K562 (cell line): ENCODE measurements around the gene TMTC4. TPM values are rescaled to one million over a fixed set of nuclear protein-coding genes. Genes with fewer than 3 reads are reported as not detected.

Experiments used
- ATAC-seq: fragments of 200-7000 bp; cut with Tn5 transposase; 3 replicates; pipeline ENCODE4 v1.9.1; 2020; ENCODE audit warnings: moderate library complexity
- BruUV-seq: library from RNA; stranded (reverse); fragments of 400-500 nt; replicated peaks from 2 replicates; lab custom pipeline; 2021; lab: Mats Ljungman, UMichigan
- CTCF ChIA-PET: fragments of 300-600 bp; formaldehyde crosslinking; extraction: SDS; loops from one replicate; lab custom pipeline; 2021; ENCODE audit warnings: low intra/inter-chr PET ratio; lab: Yijun Ruan, JAX
- POLR2A ChIA-PET: fragments of 300-600, 350-650 bp; sonication (Branson Sonifier 250); formaldehyde crosslinking; extraction: SDS; loops from one replicate; lab custom pipeline; 2021; ENCODE audit warnings: antibody characterized with exemption, inconsistent platforms; lab: Yijun Ruan, JAX
- DNase-seq, 4 experiments: peaks; one replicate each; pipeline versions ENCODE4 v3.0.0 to v3.0.0-alpha.2; 2011 to 2018; ENCODE audit warnings: low spot score in 3 of 4, mixed read lengths in 3 of 4; ENCODE audit errors: extremely low read depth in 1 of 4
- FAIRE-seq: peaks from 2 replicates; lab custom pipeline; 2011; peaks lifted over from hg19 to GRCh38; lab: Jason Lieb, UNC
- H2AFZ ChIP-seq: 2 replicates; pipeline ENCODE4 v1.6.0; 2011; ENCODE audit warnings: low read depth, low read length, control low read depth, inconsistent platforms
- H3K27ac ChIP-seq: fragments of 200-600 bp; 3 replicates; pipeline ENCODE4 v1.8.0; 2011; ENCODE audit warnings: low read depth, mild to moderate bottlenecking, control low read depth, inconsistent platforms, low read length, moderate library complexity, mixed read lengths; ENCODE audit errors: extremely low read depth
- H3K27me3 ChIP-seq, 2 experiments: fragments of 300-600 bp in 1 of 2; 2 replicates in 1 of 2; 3 replicates in 1 of 2; pipeline versions ENCODE4 v1.6.0 to v1.8.0; 2011; ENCODE audit warnings: inconsistent platforms in 2 of 2, low read length in 2 of 2, mild to moderate bottlenecking in 1 of 2, mixed read lengths in 1 of 2, moderate library complexity in 1 of 2; ENCODE audit not compliant: control insufficient read depth in 2 of 2, insufficient read depth in 2 of 2
- H3K36me3 ChIP-seq: fragments of 300-600 bp; 3 replicates; pipeline ENCODE4 v1.8.0; 2011; ENCODE audit warnings: mild to moderate bottlenecking, low read length, inconsistent platforms; ENCODE audit not compliant: control insufficient read depth, insufficient read depth
- H3K4me1 ChIP-seq, 2 experiments: fragments of 200-600 bp in 1 of 2; replicated peaks in 1 of 2; 2 replicates in 1 of 2; 3 replicates in 1 of 2; pipeline versions ENCODE4 v1.5.1 to v1.8.0; 2011; ENCODE audit warnings: inconsistent platforms in 2 of 2, low read length in 2 of 2, mild to moderate bottlenecking in 1 of 2, mixed read lengths in 1 of 2, moderate library complexity in 1 of 2; ENCODE audit not compliant: control insufficient read depth in 2 of 2, insufficient read depth in 2 of 2
- H3K4me2 ChIP-seq: 2 replicates; pipeline ENCODE4 v1.6.1; 2011; ENCODE audit warnings: low read length, control low read depth, inconsistent platforms, mixed read lengths; ENCODE audit not compliant: insufficient read depth
- H3K4me3 ChIP-seq: fragments of 200-600 bp; sonication (generic), shearing (Covaris generic); 2 replicates; pipeline ENCODE4 v1.5.1; 2016; ENCODE audit warnings: control low read depth, inconsistent platforms
- H3K79me2 ChIP-seq: fragments of 200-600 bp; 3 replicates; pipeline ENCODE4 v1.8.0; 2011; ENCODE audit warnings: low read length, inconsistent platforms; ENCODE audit not compliant: control insufficient read depth, insufficient read depth
- H3K9ac ChIP-seq, 2 experiments: 2 replicates each; pipeline versions ENCODE4 v1.6.0 to v1.6.1; 2011; ENCODE audit warnings: low read depth in 2 of 2, low read length in 2 of 2, control low read depth in 1 of 2, inconsistent platforms in 1 of 2, mild to moderate bottlenecking in 1 of 2, mixed read lengths in 1 of 2; ENCODE audit not compliant: insufficient read depth in 1 of 2
- H3K9me1 ChIP-seq: one replicate; pipeline ENCODE4 v1.6.0; 2011; ENCODE audit warnings: inconsistent platforms, mild to moderate bottlenecking, low read length, moderate library complexity; ENCODE audit not compliant: control insufficient read depth, insufficient read depth
- H3K9me3 ChIP-seq: replicated peaks from 2 replicates; pipeline ENCODE4 v1.5.1; 2011; ENCODE audit warnings: low read depth, low read length, inconsistent platforms; ENCODE audit not compliant: control insufficient read depth, insufficient read depth
- H4K20me1 ChIP-seq: replicated peaks from 2 replicates; pipeline ENCODE4 v1.6.1; 2011; ENCODE audit warnings: low read length, inconsistent platforms, mixed read lengths; ENCODE audit not compliant: control insufficient read depth, insufficient read depth
- BRCA1 ChIP-seq, 2 experiments: fragments of 450-650 bp in 1 of 2; sonication (generic) in 1 of 2; formaldehyde crosslinking in 1 of 2; IDR thresholded peaks; 2 replicates each; pipeline versions ENCODE4 v1.5.0 to v1.6.1; 2017 to 2020; ENCODE audit warnings: mild to moderate bottlenecking in 1 of 2, missing genetic modification reagents in 1 of 2
- CBX3 ChIP-seq, 2 experiments: IDR thresholded peaks; 1 replicate in 1 of 2; 2 replicates in 1 of 2; pipeline ENCODE4 v1.6.1; 2012; ENCODE audit warnings: inconsistent platforms in 2 of 2, low read length in 2 of 2, borderline replicate concordance in 1 of 2, control low read depth in 1 of 2
- KLF6 ChIP-seq: fragments of 250-450 bp; sonication (Bioruptor Pico); IDR thresholded peaks from 2 replicates; pipeline ENCODE4 v1.4.0; 2020; ENCODE audit warnings: mild to moderate bottlenecking, moderate library complexity, borderline replicate concordance
- POLR2AphosphoS5 ChIP-seq: IDR thresholded peaks from 2 replicates; pipeline ENCODE4 v1.6.1; 2011; ENCODE audit warnings: mild to moderate bottlenecking, low read depth, low read length, moderate library complexity; ENCODE audit not compliant: control insufficient read depth, insufficient read depth
- SMAD3 ChIP-seq: fragments of 450-650 bp; formaldehyde crosslinking; conservative IDR thresholded peaks from 2 replicates; pipeline ENCODE4 v1.4.0; 2020; ENCODE audit warnings: mild to moderate bottlenecking
- ZNF354B ChIP-seq: fragments of 250-450 bp; sonication (Bioruptor Pico); IDR thresholded peaks from 2 replicates; pipeline ENCODE4 v1.4.0; 2020
- WGBS: fragments of 100-300 bp; shearing (Covaris generic); methylation state at CpG from one replicate; pipeline ENCODE4 v1.1.6; 2016; ENCODE audit warnings: low coverage, mixed read lengths; ENCODE audit not compliant: insufficient coverage; ENCODE audit errors: missing lambda C conversion rate; 5-methylcytosine and 5-hydroxymethylcytosine counted together
- in situ Hi-C: fragments of 300-500 bp; cut with MboI; formaldehyde crosslinking; loops from 4 replicates; pipeline ENCODE4 v1.15.0; 2018; ENCODE audit warnings: inconsistent platforms, mixed read lengths
- intact Hi-C: fragments of 100-400 bp; cut with micrococcal nuclease; formaldehyde crosslinking; loops from 2 replicates; pipeline ENCODE4 v1.14.2; 2022
- polyA plus RNA-seq, 8 experiments: library from polyadenylated mRNA; depleted of rRNA in 4 of 8; stranded (reverse) in 5 of 8; unstranded in 3 of 8; fragments of >200 nt; fragmentation: Nextera tagmentation in 2 of 8; fragmentation: Illumina TruSeq in 1 of 8; extraction: Ambion mirVana in 2 of 8; extraction: Trizol in 1 of 8; gene quantifications; 2 replicates each; pipeline versions ENCODE4 v1.2.1 to v1.2.3, GENCODE V29; 2011 to 2014; ENCODE audit warnings: inconsistent platforms in 1 of 8, missing spikeins in 1 of 8
- total RNA-seq, 7 experiments: library from RNA; depleted of rRNA in 6 of 7; stranded (reverse); fragments of >200 nt in 6 of 7; fragmentation: Illumina TruSeq in 2 of 7; extraction: Trizol in 2 of 7; gene quantifications; 2 replicates each; pipeline versions ENCODE4 v1.2.1 to v1.2.3, GENCODE V29; 2011 to 2021; ENCODE audit warnings: low replicate concordance in 1 of 7
- TF ChIP-seq, protein P1 (sequence below): fragments of 450-650 bp; formaldehyde crosslinking; IDR thresholded peaks from 2 replicates; pipeline ENCODE4 v1.4.0; 2022; ENCODE audit warnings: missing genetic modification characterization
- TF ChIP-seq, protein P2 (sequence below): sonication (generic); formaldehyde crosslinking; IDR thresholded peaks from 2 replicates; pipeline ENCODE4 v1.8.0; 2022; ENCODE audit warnings: mild to moderate bottlenecking, missing genetic modification reagents
- TF ChIP-seq, protein P3 (sequence below): fragments of 250-450 bp; sonication (Bioruptor Pico); IDR thresholded peaks from 2 replicates; pipeline ENCODE4 v1.4.0; 2020
- TF ChIP-seq, protein P4 (sequence below): sonication (generic); formaldehyde crosslinking; IDR thresholded peaks from 2 replicates; pipeline ENCODE4 v1.8.0; 2023; ENCODE audit warnings: mild to moderate bottlenecking, missing genetic modification reagents

The TMTC4 gene
- total and polyA plus RNA-seq, 9 of the 15 experiments (the other 6 are each of a cell fraction or from before 2014, with no cell fraction given): 3.5 to 16.7 (median 11.8) TPM

DNA sequence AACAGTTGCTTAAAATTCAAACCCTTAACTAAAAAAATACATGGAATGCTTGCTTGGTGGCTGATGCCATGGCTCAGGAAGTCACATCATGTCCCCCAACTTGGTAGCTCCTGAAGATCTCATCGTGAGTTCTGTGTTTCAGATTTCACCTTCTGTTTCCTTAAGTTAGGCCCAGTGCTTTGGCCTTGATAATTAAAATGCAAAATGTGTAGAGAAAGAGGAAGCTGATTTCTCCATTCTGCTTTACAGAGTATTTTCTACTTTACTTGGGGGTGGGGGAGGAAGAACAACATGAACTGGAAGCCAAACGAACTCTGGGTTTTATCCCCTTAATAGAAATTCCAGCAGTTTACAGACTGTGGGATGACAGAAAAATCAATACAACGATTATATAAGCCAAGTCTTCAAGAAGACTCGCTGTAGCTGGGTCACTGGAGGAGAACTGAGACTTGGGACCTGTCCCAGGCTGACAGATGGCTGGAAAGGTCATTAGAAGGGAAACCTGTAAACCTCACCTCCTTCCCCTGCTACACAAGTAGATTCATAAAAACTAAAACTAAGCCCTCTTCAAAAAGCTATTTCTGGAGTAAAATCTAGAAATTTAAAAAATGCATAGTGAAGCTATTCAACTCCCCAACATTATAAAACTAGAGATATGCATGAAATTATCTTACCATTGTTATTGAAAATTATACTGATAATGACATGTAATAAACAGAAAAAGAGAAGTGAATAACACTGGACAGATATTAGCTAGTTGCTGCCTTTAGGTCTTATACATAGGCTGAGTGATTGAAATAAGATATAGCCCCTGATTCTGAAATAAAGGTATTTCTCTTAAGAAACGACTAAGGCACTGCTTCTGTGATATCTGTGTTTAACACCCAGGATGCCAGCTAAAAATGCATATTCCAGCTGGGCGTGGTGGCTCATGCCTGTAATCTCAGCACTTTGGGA is 63.9 kb downstream of the TMTC4 start:
- Histone ChIP-seq H3K27ac (no peak overlapping the region), H3K4me3 (no peak overlapping the region), H3K9ac (no peak overlapping the region), H3K79me2 (no peaks in the 10 kb centered on the region), H4K20me1 (no peaks in the 10 kb centered on the region), H3K36me3 (no peaks in the 10 kb centered on the region), H3K4me2 (no peak overlapping the region), H3K9me1 (no peaks in the 10 kb centered on the region), H3K9me3 (no peaks in the 10 kb centered on the region), H3K27me3 (no peaks in the 10 kb centered on the region), H2AFZ (peak overlapping the region; percentile 3; the same call in 1 of the 2 replicates), H3K4me1 (peaks cover 12 to 43% of the 10 kb centered on the region in 2 experiments; a peak in 4 of 5 replicates)
- CTCF ChIA-PET: no interaction called here
- in situ Hi-C loops: loop anchor here (25.0 kb wide), 1 partner anchor 2002 kb away; no protein-coding TSS in a partner anchor
- FAIRE-seq: no peak
- no TSS peak for BruUV-seq
- TF ChIP-seq SMAD3: no peak
- TF ChIP-seq, protein P1, sequence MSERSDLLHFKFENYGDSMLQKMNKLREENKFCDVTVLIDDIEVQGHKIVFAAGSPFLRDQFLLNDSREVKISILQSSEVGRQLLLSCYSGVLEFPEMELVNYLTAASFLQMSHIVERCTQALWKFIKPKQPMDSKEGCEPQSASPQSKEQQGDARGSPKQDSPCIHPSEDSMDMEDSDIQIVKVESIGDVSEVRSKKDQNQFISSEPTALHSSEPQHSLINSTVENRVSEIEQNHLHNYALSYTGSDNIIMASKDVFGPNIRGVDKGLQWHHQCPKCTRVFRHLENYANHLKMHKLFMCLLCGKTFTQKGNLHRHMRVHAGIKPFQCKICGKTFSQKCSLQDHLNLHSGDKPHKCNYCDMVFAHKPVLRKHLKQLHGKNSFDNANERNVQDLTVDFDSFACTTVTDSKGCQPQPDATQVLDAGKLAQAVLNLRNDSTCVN (CRISPR knock-in tag): no peak
- TF ChIP-seq BRCA1 (IDR thresholded peaks at IDR 0.05): no peak
- no peak for TF ChIP-seq BRCA1 (CRISPR knock-in tag; IDR thresholded peaks at IDR 0.05)
- no peak for TF ChIP-seq CBX3 (IDR thresholded peaks at IDR 0.05; ENCODE audit: borderline replicate concordance in 1 of 2, low read length in 2 of 2)
- TF ChIP-seq, protein P2, sequence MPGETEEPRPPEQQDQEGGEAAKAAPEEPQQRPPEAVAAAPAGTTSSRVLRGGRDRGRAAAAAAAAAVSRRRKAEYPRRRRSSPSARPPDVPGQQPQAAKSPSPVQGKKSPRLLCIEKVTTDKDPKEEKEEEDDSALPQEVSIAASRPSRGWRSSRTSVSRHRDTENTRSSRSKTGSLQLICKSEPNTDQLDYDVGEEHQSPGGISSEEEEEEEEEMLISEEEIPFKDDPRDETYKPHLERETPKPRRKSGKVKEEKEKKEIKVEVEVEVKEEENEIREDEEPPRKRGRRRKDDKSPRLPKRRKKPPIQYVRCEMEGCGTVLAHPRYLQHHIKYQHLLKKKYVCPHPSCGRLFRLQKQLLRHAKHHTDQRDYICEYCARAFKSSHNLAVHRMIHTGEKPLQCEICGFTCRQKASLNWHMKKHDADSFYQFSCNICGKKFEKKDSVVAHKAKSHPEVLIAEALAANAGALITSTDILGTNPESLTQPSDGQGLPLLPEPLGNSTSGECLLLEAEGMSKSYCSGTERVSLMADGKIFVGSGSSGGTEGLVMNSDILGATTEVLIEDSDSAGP (CRISPR knock-in tag): no peak
- no peak for TF ChIP-seq POLR2AphosphoS5
- no peak for TF ChIP-seq KLF6 (CRISPR knock-in tag)
- TF ChIP-seq ZNF354B: no peak
- TF ChIP-seq, protein P3, sequence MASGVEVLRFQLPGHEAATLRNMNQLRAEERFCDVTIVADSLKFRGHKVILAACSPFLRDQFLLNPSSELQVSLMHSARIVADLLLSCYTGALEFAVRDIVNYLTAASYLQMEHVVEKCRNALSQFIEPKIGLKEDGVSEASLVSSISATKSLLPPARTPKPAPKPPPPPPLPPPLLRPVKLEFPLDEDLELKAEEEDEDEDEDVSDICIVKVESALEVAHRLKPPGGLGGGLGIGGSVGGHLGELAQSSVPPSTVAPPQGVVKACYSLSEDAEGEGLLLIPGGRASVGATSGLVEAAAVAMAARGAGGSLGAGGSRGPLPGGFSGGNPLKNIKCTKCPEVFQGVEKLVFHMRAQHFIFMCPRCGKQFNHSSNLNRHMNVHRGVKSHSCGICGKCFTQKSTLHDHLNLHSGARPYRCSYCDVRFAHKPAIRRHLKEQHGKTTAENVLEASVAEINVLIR (CRISPR knock-in tag): no peak
- TF ChIP-seq, protein P4, sequence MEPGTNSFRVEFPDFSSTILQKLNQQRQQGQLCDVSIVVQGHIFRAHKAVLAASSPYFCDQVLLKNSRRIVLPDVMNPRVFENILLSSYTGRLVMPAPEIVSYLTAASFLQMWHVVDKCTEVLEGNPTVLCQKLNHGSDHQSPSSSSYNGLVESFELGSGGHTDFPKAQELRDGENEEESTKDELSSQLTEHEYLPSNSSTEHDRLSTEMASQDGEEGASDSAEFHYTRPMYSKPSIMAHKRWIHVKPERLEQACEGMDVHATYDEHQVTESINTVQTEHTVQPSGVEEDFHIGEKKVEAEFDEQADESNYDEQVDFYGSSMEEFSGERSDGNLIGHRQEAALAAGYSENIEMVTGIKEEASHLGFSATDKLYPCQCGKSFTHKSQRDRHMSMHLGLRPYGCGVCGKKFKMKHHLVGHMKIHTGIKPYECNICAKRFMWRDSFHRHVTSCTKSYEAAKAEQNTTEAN (CRISPR knock-in tag): no peak
- DNase-seq: no peak
- POLR2A ChIA-PET: interaction anchor here (1.0 kb wide), 1 partner anchor 11 kb away, joined by 3 read pairs; no protein-coding TSS in a partner anchor
- WGBS: 20% methylated on average over 6 of the region's 6 CpGs
- no peak for ATAC-seq
- intact Hi-C loops: no loop called here
